Measurements from ENCODE around the gene ARID1B.

The ARID1B gene

GRCh38 chr6:156774863-156775405 lies 2.2 kb upstream of the ARID1B start:
- no peak for DNase-seq

GRCh38 chr6:156775717-156776116 lies 1.5 kb upstream of the ARID1B start:
- DNase-seq = no peak

GRCh38 chr6:156776470-156776839 lies 723 bp upstream of the ARID1B start:
- no peak for DNase-seq

- peak; percentile 55 for DNase-seq
Measured at GRCh38 chr6:156777577-156778453, 637 bp downstream of the ARID1B start.

GRCh38 chr6:156778454-156779205 lies 1.5 kb downstream of the ARID1B start:
- peak; percentile 42 for DNase-seq

GRCh38 chr6:156779206-156780094 lies 2.3 kb downstream of the ARID1B start:
- DNase-seq = peak; percentile 47

- DNase-seq = peak; percentile 18
Measured at GRCh38 chr6:156780102-156780641, 3.0 kb downstream of the ARID1B start.

GRCh38 chr6:156780962-156781853 lies 4.0 kb downstream of the ARID1B start:
- DNase-seq = no peak

- no peak for DNase-seq
Measured at GRCh38 chr6:156781861-156782631, 4.9 kb downstream of the ARID1B start.

GRCh38 chr6:156782691-156783320 lies 5.6 kb downstream of the ARID1B start:
- DNase-seq = no peak

- no peak for DNase-seq
Measured at GRCh38 chr6:156783958-156784357, 6.8 kb downstream of the ARID1B start.

GRCh38 chr6:156786652-156787051 lies 9.5 kb downstream of the ARID1B start:
- no peak for DNase-seq

- no peak for DNase-seq
Measured at GRCh38 chr6:156787569-156788492, 10.7 kb downstream of the ARID1B start.

GRCh38 chr6:156789081-156789943 lies 12.1 kb downstream of the ARID1B start:
- no peak for DNase-seq

GRCh38 chr6:156790711-156791319 lies 13.6 kb downstream of the ARID1B start:
- no peak for DNase-seq

- no peak for DNase-seq
Measured at GRCh38 chr6:156791320-156791850, 14.2 kb downstream of the ARID1B start.

- no peak for DNase-seq
Measured at GRCh38 chr6:156793200-156793599, 16.0 kb downstream of the ARID1B start.
